ENCODE data around the gene ING3.
A peak's percentile ranks its signal among the peaks of the same experiment; 100 is the strongest.

GRCh38 chr7:120996333-120996987, 45.9 kb downstream of the ING3 start:
- TF ChIP-seq CTCF (IDR thresholded peaks at IDR 0.05), result no peak
- no peak for TF ChIP-seq POLR2A (IDR thresholded peaks at IDR 0.05; ENCODE audit: low read depth)
- TF ChIP-seq POLR2AphosphoS5 (IDR thresholded peaks at IDR 0.05), result peak in 1 of 2 donors; percentile 12
- no peak for TF ChIP-seq EP300 (IDR thresholded peaks at IDR 0.05)

All from esophagus muscularis mucosa (tissue), 4 donors.